Uterus (tissue), 2 donors: Measurements from ENCODE around the gene CDH4.

Experiments used
- CTCF ChIP-seq, 4 experiments: fragments of 200-600 bp in 2 of 4; fragments of 450-650 bp in 2 of 4; sonication (generic) in 2 of 4; IDR thresholded peaks; one replicate each; pipeline ENCODE4 v1.5.1; 2016 to 2019; ENCODE audit warnings: antibody characterized with exemption in 4 of 4, mild to moderate bottlenecking in 2 of 4, moderate library complexity in 1 of 4
- POLR2A ChIP-seq, 2 donors: fragments of 450-650 bp; IDR thresholded peaks; one replicate each; pipeline ENCODE4 v1.6.1; 2016; ENCODE audit warnings: antibody characterized with exemption in 2 of 2, mild to moderate bottlenecking in 1 of 2, moderate library complexity in 1 of 2

- no peak for TF ChIP-seq CTCF (IDR thresholded peaks at IDR 0.05)
- TF ChIP-seq POLR2A (IDR thresholded peaks at IDR 0.05), result no peak
Measured at GRCh38 chr20:61911824-61912223, 659.8 kb downstream of the CDH4 start.
